ENCODE measurements around the gene C6orf89.

Gene C6orf89

GRCh38 chr6:36852481-36853147 is 33.1 kb upstream of the C6orf89 start:
- DNase-seq (ENCODE audit: low spot score): no peak

- no peak for DNase-seq (ENCODE audit: low spot score)
These were observed 32.4 kb upstream of the C6orf89 start for GRCh38 chr6:36853325-36853724.

- no peak for DNase-seq (ENCODE audit: low spot score)
These were observed 30.0 kb upstream of the C6orf89 start for GRCh38 chr6:36855750-36856149.

GRCh38 chr6:36856277-36856676 is 29.5 kb upstream of the C6orf89 start:
- DNase-seq (ENCODE audit: low spot score): no peak

- no peak for DNase-seq (ENCODE audit: low spot score)
These were observed 28.4 kb upstream of the C6orf89 start for GRCh38 chr6:36857325-36857724.

- no peak for DNase-seq (ENCODE audit: low spot score)
These were observed 27.3 kb upstream of the C6orf89 start for GRCh38 chr6:36858407-36858981.

GRCh38 chr6:36860126-36860525 is 25.6 kb upstream of the C6orf89 start:
- DNase-seq (ENCODE audit: low spot score): no peak

GRCh38 chr6:36862164-36862847 is 23.4 kb upstream of the C6orf89 start:
- peak; percentile 59 for DNase-seq (ENCODE audit: low spot score)

- DNase-seq (ENCODE audit: low spot score): peak; percentile 16
These were observed 22.8 kb upstream of the C6orf89 start for GRCh38 chr6:36862848-36863382.

- DNase-seq (ENCODE audit: low spot score): no peak
These were observed 21.8 kb upstream of the C6orf89 start for GRCh38 chr6:36863670-36864540.

GRCh38 chr6:36865835-36866234 is 19.9 kb upstream of the C6orf89 start:
- no peak for DNase-seq (ENCODE audit: low spot score)

- DNase-seq (ENCODE audit: low spot score): no peak
These were observed 18.1 kb upstream of the C6orf89 start for GRCh38 chr6:36867471-36868224.

GRCh38 chr6:36871686-36872085 is 14.1 kb upstream of the C6orf89 start:
- DNase-seq (ENCODE audit: low spot score): no peak

GRCh38 chr6:36873115-36873514 is 12.6 kb upstream of the C6orf89 start:
- no peak for DNase-seq (ENCODE audit: low spot score)

GRCh38 chr6:36873612-36874442 is 11.9 kb upstream of the C6orf89 start:
- peak; percentile 38 for DNase-seq (ENCODE audit: low spot score)

GRCh38 chr6:36874443-36875249 is 11.1 kb upstream of the C6orf89 start, which contains the start of gene PPIL1:
Gene PPIL1, minus strand, starts transcription at chr6:36874803. Its CDS starts 31 bp downstream, at chr6:36874772.
- DNase-seq (ENCODE audit: low spot score): peak; percentile 88

GRCh38 chr6:36875250-36875633 is 10.5 kb upstream of the C6orf89 start:
- DNase-seq (ENCODE audit: low spot score): no peak

- DNase-seq (ENCODE audit: low spot score): no peak
These were observed 1.1 kb upstream of the C6orf89 start for GRCh38 chr6:36884610-36885009.

GRCh38 chr6:36886950-36887618 is 1.3 kb downstream of the C6orf89 start:
- DNase-seq (ENCODE audit: low spot score): peak; percentile 49

All from hematopoietic multipotent progenitor cell treated with erythropoietin and hydrocortisone succinate and interleukin-3 and kit ligand, for 17 days (in vitro differentiated cells).